Epithelial cell of proximal tubule (primary cell): ENCODE results near the gene ZNF853. TPM values are rescaled to one million over a fixed set of nuclear protein-coding genes. Genes with fewer than 3 reads are reported as not detected.

ENCODE experiments used
- DNase-seq: peaks from one replicate; pipeline ENCODE4 v3.0.0-alpha.2; 2011; ENCODE audit warnings: low read depth
- H3K4me3 ChIP-seq: 2 replicates; pipeline ENCODE4 v1.5.1; 2011; ENCODE audit warnings: low read depth, mild to moderate bottlenecking, low read length
- total RNA-seq: library from RNA; depleted of rRNA; stranded (reverse); fragments of >200 nt; gene quantifications from 2 replicates; pipeline ENCODE4 v1.2.3, GENCODE V29; 2015
- TF ChIP-seq, protein P1 (sequence below): conservative IDR thresholded peaks from 2 replicates; pipeline ENCODE4 v1.5.1; 2012; ENCODE audit warnings: low read depth, mild to moderate bottlenecking, low read length

The ZNF853 gene
- total RNA-seq, 1 donor from 2014 or later, result 9.9 TPM

DNA sequence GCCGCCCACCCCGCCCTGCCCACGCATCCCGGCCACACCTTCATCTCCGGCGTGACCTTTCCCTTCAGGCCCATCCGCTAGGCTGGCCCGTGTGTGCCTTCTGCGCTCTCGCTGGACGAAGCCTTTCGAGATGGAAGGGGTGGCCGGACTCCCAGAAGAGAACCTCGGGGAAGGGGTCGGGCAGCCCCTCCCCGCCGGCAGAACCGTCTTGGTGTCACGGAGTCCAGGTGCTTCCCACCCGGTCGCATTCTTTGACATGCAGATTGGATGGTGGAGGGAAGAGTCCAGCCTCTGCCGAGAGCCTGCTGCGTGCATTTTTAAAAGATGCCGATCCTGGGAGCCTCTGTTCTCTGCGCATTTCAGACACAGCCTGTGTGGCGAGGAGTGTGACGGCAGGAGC, 7.3 kb upstream of the ZNF853 start:
- TF ChIP-seq, protein P1, sequence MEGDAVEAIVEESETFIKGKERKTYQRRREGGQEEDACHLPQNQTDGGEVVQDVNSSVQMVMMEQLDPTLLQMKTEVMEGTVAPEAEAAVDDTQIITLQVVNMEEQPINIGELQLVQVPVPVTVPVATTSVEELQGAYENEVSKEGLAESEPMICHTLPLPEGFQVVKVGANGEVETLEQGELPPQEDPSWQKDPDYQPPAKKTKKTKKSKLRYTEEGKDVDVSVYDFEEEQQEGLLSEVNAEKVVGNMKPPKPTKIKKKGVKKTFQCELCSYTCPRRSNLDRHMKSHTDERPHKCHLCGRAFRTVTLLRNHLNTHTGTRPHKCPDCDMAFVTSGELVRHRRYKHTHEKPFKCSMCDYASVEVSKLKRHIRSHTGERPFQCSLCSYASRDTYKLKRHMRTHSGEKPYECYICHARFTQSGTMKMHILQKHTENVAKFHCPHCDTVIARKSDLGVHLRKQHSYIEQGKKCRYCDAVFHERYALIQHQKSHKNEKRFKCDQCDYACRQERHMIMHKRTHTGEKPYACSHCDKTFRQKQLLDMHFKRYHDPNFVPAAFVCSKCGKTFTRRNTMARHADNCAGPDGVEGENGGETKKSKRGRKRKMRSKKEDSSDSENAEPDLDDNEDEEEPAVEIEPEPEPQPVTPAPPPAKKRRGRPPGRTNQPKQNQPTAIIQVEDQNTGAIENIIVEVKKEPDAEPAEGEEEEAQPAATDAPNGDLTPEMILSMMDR, result no peak
- no peak for DNase-seq
- no peak overlapping the region for H3K4me3 ChIP-seq

DNA sequence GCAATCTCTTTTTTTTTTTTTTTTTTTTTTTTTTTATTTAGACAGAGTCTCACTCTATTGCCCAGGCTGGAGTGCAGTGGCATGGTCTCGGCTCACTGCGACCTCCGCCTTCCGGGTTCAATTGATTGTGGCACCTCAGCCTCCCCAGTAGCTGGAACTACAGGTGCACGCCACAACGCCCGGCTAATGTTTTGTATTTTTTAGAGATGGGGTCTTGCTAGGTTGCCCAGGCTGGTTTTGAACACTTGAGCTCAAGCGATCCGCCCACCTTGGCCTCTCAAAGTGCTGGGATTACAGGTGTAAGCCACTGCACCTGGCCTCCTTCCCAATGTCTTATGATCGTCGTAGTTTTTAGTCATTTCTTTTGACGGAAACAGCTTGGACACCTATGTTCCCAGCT, 6.6 kb upstream of the ZNF853 start:
- no peak overlapping the region for H3K4me3 ChIP-seq
- TF ChIP-seq, protein P1, result no peak
- DNase-seq, result no peak

DNA sequence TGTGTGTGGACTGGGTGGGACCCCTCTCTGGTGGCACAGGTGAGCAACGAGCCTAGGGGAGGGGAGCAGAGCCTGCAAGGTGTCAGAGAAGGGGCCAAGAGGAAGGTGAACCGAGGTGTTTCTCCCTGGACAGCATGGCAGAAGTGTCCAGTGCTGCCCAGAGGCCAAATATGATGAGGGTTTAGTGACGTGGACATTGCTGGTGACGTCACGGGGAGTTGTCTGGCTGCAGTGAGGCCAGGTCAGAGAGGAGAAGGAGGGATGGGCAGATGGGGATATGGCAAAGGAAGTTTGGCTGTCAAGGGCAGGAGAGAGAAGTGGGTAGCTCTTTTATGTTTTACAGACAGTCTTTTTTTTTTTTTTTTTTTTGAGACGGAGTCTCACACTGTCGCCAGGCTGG, 2.6 kb upstream of the ZNF853 start:
- no peak for DNase-seq
- TF ChIP-seq, protein P1, result no peak
- H3K4me3 ChIP-seq, result no peak overlapping the region

DNA sequence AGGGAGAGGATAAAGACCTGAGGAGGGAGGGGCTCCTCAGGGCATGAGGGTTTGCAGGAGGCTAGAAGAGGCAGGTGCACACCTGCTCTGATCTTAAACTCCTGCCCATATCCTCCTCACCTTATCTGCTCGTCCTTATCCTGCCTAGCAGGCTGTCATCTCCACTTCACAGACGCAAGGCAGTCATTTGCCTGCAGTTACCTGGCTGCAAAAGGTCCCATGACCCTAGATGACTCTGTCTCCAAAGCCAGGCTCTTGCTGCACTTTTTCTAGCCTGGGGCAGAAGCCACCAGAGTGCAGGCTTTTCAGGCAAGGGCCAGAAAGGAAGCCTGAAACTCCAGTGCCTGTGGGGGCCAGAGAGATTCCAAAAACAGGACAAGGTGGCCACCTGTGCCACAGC, 1.7 kb upstream of the ZNF853 start:
- no peak for DNase-seq
- H3K4me3 ChIP-seq, result no peak overlapping the region
- TF ChIP-seq, protein P1, result no peak

DNA sequence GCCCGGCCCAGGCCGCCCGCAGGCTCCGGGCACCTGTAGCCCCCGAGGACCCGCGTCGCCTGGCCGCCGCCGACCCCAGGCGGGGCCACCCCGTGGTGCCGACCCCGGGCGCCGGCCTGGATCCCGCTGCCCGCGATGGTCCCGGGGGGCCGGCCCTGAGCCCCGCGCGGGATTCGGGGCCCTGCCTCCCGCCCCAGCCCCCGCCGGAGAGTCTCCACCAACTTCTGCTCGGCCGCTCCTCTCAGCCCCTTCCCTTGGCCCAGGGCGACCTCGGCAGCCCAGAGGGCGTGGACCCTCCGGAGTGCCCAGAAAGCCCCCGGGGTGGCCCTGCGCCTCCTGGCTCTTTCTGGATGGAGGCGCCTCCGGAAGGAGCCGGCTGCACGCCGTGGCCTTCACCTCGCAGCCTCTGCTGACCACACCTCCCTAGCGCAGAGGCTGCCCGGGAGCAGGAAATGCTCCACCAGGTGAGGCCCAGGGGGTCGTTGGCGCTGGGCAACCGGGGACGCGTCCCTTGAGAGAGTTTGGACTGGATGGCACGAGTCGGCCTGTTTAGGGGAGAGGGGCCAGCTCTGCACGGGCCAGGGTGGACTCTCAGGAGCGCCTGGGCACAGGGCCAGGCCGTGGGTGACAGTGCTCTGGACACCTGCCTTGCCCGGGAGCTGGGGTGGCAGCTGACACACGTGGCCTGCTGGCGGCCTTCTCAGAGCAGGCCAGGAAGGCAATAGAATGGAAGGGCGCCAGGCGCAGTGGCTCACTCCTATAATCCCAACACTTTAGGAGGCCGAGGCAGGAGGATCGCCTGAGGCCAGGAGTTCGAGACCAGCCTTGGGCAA, 529 bp downstream of the ZNF853 start:
- peak overlapping the region; percentile 50 for H3K4me3 ChIP-seq

DNA sequence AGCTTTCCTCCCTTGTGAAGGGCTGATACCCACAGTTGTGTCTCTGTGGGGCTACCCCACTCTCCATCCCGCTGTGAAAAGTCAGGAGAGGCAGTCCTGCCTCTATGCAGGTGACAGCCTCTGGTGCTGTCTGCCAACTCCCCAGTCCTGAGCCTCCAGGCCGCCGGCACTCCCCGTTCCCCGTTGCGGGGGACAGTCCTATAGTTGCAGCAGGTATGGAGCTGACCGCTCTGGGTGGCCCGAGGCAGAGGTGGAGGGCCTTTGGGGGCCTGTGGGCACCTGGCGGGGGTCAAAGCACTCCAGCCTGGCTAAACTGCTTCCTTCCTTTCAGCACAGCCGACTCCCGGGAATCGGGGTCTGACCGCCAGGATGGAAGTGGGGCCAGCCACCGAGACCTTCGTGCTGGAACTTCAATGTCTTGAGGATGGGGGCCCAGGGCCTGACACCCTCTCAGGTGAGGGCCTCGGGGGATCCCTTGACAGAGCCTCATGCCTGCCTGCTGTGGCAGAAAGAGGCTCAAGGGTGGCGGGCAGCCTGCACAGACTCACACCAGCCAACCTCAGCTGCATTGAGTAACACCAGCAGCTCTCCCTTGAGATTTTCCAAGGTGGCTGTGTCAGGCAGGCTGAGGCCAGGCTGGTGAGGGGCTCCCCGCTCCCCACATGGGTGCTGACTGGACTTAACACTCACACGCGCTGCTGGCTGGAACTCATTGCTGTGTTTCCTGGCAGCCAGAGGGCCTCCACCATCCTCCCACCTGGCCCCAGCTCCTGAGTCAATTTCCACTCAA, 1.6 kb downstream of the ZNF853 start:
- no peak overlapping the region for H3K4me3 ChIP-seq
- TF ChIP-seq, protein P1, result no peak
- DNase-seq, result no peak

More for the DNA sequence above, 529 bp downstream of the ZNF853 start:
- TF ChIP-seq, protein P1, result no peak
- no peak for DNase-seq
